ENCODE measurements around the gene LRRC28.

LRRC28 gene

DNA sequence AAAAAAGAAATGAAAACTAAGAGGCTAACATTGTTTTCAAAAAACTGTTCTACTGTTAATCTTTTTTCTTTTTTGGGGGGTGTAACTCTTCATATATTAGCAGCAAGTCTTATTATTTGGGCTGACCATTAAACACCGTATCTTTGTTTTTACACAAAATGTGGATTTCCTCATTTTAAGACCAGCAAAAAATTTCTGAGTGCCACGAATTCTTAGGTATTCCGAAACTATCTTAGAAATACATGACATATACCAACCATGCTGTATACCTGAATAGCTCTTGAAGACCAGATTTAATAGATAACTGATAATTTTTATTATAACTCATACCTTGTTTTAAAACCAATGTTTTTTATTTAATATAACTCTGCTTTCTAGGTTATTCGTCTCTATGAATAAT, 1.3 kb upstream of the LRRC28 start:
- DNase-seq: no peak

DNA sequence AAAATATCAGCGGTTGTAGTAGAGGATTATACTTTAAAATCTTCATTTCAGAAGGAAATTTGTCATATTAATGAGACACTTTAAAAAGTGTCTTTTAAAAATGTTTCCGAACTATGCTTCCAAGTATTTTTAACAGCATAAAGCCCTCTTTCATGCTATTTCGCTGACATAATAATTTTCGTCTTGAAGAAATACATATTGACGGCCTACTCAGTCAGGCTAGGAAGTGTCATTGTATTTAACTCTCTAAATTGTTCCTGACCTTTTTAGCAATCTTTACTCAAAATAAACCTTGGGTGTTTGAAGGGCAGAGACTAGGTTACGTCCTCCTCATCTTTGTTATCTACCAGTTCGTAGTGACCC, 806 bp upstream of the LRRC28 start:
- DNase-seq: no peak

DNA sequence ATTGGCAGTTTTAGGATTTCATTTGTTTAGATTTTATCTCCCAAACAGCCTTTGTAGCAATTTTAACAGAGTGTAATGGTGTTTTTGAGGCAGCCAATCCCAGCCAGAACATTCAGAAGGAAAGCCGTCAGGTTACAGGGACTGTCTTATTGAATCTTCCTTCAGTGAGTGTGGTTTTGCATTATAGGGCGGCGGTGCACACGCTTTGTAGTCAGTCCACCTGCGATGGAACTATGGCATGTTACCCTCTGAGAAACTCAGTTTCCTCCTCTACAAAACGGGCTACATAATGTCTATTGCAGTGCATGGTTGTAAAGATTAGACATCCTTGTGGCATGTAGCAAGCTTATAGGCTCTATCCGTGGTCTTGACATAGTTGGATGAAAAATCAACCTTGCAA, 1.0 kb downstream of the LRRC28 start:
- DNase-seq: no peak

DNA sequence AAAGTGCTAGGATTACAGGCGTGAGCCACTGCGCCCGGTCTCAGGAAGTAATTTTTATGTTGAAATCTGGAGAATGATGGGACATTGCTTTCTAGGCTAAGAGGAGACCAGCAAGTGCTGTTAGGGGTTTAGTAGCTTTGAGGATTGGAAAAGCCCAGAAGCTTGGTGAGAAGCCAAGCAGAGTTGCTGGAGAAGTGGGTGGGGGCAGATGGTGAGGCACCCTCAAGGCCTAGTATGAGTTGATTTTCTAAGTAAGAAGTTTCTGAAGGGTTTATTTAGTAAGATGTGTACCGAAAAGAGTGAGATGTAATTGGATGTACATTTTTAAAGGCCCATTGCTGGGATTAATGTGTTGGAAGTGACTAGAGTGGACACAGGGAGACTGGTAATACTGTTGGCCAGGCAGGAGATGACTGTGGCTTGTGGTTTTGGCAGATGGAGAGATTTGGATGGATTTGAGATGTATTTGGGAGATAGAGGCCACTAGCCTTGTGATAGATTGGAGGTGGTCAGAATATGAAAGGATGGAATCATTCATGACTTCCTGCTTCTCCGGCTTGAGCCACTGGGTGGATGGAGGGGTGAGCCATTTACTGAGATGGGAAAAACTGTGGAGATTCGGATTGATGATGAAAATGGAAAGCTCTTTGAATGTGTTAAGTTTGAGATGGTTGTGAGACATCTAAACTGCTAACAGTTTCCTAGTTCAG, 2.3 kb downstream of the LRRC28 start:
- DNase-seq: no peak

DNA sequence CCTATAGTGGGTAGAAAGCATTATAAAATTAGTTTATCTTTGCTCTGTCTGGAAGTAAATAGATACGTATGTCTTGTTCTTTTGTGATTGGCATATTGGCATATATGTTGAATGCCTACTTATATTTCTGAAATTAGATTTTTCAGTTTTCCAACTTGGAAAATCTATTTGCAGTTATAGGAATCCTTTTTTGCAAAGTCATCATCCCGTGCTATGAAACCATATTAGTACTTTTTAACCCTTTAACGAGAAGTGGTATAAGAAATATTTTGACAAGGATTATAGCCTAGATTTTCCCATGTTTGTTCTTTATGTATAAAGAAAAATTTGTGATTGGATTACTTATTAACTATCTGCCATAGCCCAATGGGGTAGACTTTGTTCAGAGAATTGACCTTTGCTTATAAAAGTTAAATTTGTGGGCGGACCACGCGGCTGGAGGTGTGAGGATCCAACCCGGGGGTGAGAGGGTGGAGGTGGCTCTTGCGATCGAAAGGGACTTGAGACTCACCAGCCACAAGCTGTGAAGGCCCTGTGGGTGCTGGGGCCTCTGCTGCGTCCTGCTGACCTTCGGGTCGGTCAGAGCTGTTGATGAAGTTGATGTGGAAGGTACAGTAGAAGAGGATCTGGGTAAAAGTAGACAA, 5.9 kb downstream of the LRRC28 start:
- DNase-seq: no peak

DNA sequence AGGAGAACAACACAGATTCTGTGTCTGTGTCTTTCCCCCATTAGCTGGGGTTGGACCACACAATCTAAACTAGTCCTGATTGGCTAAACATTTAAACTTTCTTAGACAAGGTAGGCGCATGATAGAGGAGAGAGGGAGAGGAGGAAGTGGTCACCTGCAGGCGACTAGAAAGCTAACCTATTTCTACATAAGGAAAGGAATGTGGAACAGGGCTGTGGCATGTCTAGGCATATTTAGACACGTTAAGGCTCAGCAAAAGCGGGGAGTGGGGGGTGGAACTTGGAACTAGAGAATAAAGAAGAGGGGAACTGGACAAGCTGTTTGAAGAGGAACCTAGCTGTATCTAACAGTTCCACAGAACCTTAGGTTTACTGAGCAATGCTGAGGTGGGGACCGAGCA, 12.8 kb downstream of the LRRC28 start:
- DNase-seq: no peak

DNA sequence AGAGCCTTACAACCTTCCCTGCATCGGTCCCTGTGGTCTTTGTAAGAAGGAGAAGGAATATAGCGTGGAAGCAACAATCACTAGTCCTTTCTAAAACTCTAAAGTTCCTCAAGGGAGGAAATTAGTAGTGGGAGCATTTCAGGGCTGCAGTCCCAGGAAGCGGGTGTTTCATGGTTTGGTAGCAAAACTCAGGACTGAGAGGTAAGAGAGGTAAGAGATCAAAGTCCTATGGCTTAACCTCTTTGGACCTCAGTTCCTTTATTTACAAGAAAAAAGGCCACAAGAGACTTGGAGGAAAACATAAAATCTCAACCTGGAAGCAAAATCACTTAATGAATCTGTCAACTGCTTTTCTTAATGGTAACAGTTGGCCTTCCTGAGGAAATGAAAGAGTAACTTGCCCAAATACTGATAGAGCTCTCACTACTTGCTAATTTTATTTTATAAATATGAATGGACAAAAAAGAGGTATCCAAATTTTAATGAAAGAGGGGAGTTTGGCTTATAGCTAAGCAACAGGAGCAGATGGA, 14.3 kb downstream of the LRRC28 start:
- no peak for DNase-seq

DNA sequence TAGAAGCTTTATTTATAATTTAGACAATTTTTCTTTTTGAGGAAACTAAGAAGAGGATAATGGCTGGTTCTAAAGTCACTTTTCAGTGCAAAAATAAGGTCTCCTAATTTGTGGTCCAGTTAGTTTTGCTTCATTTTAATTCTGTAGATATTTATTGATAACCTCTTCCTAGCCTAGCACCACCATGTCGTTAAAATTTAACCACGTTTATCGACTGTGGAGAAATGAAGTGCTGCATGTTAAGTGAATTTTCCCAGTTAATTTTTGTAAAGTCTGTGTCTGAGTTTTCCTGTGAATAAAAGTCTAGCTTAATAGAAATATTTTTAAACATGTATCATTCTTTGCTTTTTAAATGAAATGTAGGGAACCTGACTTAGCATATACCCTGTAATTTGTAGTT, 16.7 kb downstream of the LRRC28 start:
- no peak for DNase-seq

DNA sequence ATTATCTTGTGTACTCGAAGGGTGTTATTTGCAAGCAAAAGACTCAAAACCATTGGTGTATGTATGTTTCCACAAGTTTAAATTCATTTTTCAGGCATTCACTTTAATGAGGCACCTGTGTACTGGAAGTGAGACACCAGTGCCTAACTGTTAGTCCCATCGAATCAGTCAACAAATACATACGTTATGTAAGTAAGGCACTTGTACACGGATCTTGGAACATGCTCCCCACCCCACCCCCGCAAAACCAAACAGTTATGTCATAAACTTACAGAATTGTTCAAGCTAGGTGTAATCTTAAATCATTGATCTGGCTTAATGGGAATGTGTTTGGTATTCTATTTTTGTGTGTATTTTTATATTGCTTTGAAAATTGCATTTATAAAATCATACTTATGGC, 17.1 kb downstream of the LRRC28 start:
- DNase-seq: no peak

DNA sequence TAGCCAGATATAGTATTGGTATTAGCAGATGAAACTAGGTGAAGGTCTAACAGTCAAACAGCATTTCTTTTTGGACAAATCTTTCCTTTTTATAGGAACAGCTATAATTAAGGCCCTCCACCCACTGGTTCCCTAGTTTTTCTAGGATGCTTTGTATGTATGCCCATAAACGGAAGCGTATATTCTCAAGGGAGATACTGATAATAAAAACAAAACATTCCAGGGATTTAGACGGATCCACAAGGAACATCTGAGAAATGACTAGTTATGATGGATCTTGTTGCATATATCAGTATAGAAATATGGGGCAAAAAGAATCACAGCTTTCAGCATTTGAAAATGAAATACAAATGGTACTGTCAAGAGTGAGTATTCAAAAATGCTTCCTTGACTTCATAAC, 22.5 kb downstream of the LRRC28 start:
- DNase-seq: no peak

DNA sequence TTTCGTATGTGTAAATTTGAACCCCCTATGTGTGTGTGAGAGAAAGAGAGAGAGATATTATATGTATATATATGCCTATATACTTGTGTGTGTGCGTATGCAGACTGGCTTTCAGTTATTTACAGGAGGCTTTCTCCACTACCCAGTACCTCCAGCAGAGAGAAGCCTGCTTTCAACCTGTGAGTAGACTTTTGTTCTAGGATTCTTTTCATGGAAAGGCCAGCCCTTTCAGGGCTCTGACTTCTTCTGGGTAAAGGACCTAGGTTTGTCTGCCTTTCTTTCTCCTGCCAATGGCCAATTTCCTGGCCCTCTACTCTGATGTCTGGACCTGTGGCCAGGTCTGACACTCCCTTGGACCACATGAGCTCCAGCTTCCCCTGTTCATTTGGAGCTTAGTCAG, 23.8 kb downstream of the LRRC28 start:
- no peak for DNase-seq

DNA sequence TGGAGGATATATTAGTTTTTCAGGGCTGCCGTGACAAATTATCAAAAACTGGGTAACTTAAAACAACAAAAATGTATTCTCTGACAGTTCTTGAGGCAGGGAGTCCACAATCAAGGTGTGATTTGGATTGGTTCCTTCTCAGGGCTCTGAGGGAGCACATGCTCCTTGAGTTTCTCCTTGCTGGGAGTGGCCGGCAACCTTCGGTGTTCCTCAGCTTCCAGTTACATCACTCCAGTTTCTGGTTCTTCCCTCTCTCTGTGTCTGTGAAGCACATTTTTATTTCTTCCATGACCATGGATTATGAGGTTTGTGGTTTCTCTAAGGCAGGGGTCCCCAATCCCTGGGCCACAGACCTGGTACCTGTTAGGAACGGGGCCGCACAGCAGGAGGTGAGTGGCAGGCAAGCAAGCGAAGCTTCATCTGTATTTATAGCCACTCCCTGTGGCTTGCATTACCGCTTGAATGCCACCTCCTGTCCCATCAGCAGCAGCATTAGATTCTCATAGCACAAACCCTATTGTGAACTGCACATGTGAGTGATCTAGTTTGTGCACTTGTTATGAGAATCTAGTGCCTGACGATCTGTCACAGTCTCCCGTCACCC, 24.3 kb downstream of the LRRC28 start:
- no peak for DNase-seq

DNA sequence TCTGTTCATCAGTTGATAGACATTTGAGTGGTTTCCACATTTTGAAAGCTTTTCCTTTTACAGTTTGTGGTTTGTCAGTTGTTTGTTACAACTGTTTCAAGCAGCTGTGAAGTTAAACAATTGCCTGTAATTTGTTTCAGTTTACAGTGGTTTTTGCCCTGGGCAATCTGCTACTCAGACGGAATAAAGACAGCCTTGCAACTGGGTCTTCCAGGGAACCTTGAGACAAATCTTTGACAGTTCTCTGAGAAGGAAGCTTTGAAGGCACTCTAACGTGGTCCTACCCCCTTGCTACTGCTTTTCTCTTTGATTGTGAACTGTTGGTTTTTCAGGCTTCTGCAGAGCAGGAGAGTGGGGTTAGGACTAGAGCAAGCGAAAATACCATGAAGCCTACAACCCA, 28.0 kb downstream of the LRRC28 start:
- no peak for DNase-seq

DNA sequence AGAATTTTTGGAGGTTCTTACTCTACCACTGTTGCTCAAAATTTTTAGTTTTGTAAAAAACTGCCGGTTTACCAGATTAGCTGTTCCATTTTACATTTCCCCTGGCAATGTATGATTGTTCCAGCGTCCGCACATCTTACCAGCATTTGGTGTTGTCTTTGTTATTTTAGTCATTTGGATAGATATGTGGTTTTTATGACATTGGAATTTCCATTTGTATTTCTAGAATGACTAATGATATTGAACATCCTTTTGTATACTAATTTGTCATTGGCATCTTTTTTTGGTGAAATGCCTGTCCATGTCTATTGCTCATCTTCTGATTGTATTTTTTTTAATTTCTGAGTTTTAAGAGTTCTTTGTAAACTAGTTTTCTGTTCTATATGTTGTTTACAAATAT, 28.5 kb downstream of the LRRC28 start:
- DNase-seq: no peak

DNA sequence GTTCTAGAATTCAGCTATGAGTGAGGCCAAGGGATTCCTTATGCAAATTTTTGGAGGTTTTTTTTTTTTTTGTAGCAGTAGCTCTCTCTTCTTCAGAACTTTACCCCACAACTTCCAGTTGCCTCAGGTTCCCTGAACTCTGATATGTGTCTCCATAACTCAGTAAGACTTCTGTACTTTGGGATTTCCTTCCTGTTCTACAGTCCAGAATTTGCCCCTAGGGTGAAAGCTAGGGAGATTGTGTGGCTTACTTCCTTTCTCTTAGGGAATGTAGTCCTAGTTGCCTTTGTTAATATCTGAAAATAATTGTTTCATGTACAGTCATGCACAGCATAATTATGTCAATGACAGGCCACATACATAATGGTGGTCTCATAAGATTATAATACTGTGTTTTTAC, 30.8 kb downstream of the LRRC28 start:
- DNase-seq: no peak

DNA sequence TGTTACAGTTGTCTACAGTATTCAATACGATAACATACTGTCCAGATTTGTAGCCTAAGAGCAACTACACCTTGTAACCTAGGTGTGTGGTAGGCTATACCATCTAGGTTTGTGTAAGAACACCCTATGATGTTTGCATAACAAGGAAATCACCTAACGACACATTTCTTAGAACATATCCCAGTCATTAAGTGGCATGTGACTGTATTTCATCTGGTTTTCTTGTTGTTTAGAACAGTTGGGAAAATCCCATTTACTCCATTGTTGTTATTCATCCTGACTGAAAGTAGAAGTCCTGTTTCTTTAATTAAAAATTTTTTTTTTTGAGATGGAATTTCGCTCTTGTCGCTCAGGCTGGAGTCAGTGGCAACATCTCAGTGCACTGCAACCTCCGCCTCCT, 31.3 kb downstream of the LRRC28 start:
- no peak for DNase-seq

DNA sequence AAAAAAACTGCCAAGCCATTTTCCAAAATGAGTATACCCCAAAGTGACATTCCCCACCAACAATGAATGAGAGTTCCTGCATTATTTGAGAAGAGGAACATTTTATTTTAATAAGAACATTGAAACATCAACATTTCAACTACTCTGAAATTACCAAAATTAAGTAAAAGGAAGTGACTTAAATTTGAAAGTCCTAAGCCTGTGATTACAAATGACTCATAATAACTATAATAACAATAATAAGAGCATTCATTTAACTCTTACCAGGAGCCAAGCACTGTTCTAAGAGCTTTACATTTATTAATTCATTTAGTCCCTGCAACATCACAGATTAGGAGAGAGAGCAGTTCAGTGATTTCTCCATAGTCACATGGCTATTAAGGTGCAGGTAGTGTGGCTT, 32.4 kb downstream of the LRRC28 start:
- no peak for DNase-seq

DNA sequence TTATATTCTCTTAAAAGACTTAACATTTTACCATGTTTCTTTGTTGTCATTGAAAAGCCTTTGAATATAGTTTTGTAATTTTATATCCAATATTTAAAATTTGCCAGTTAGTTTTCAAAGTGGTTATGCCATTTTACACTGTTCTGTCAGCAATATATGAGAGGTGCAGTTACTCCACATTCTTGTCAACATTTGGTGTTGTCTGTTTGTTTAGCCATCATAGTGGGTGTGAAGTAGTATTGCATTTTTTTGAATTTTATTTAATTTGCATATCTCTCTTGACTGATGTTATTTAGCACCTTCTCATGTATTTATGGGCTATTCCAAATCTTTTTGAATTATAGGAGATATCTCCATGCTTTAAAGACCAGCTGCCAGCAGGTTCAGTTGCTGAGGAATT, 40.4 kb downstream of the LRRC28 start:
- no peak for DNase-seq

DNA sequence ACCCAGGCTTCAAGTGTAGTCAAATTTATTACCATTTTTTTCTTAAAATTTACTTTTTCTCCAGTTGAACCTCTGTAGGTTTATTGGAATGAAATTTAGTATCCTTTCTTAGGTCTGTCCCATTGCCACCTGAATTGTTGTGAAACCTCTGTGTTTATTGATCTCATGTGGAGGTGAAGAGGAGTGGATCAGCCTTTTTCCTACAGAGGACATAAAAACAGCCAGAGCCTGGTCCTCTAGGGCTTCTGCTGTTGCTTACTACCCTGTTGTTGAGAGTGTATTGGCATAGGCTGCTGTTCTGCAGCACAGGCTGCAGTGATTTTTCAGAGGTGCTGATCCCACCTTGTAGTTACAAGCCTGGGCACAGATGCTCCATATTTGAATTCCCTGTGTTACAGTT, 44.6 kb downstream of the LRRC28 start:
- DNase-seq: no peak

DNA sequence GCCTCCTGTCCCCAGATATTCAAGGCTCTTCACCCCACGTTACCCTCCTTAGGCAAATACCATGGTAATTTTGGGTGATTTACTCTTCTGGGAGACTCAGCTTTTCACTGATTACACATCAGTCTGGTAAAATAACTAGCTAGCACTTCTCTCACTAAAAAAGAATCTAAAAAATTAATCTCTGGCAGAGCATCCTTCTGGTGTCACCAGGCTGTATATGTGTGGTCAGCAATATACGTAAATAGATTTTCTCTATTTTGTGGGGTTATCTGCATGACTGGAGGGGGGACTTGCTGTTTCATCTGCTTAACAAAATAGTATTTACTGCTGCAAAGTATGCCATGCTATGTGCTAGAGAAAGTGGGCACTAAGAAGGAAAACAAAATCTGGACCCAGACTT, 45.1 kb downstream of the LRRC28 start:
- no peak for DNase-seq

DNA sequence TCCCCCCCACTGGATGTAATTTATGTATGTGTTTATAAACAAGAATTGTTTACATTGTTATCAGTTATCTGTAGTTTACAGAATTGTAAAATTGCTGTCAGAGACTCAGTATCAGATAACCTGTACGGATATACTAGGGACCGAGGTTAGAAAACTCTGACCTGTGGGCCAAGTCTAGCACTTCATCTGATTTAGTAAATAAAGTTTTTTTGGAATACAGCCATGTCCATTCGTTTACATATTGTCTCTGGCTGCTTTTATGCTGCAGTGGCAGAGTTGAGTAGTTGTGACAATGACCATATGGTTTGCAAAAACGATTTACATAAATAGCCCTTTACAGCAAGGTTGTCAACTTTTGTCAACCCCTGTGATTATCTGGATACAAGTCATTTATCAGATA, 52.6 kb downstream of the LRRC28 start:
- DNase-seq: no peak

DNA sequence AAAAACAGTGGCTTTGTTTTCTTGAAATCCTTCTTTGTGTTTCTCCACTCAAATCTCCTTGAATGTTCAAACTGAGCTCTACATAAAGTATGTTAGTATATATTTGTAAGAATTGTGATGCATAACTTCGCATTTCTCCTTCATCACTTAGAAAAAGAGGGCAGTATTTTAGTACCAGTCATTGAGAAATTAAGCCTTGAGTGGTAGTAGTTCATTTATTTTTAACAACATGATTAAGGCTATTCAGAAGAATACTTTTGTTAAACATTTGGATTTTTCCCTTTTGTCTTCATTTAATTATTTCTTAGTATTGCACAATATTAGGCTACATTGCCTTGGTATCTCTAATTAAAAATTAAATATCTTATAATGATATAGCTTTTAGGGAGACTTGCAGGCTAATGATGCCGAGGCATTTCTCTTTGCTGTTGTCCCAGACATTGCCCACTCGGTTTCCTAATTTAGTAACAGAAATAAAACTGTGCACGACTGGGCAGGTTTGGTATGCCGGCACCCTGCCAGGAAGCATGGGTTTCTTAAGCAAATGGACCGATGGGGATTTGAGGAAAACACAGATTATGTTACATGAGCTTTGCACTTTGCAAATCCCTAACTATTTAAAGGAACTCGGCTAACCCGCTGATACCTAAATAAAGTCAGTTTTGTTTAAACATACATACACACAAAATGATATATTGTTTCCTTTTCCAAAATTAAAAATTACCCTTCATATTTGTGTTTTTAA, 54.7 kb downstream of the LRRC28 start:
- DNase-seq: no peak

DNA sequence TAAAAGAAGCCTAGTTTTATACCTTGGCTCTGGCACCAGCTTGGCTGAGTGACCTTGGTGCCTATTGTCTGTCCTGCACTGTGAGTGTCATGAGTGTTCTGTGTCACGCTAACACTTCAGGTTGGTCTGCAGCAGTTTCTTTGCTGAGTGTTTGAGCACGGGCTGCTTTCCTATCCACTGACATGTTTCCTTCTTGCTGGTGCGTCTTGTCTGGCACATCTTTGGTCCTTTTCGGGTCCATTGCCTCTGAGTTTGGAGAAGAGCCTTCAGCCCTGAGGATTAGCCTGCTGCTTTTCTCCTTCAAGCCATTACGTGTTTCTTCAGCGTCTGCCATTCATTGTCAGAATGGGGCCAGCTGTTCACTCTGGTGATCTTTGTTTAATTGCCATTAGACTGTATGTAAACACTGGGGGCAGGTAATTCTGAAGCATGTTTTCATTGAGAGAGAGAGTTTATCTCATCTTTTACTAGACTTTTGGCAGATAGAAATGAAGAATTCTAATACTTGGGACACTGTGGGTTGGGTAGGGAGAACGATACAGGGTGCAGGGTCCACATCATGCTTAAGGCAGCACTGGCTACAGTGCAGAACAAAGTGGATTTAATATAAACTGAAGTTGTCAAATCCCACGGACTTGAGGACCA, 55.5 kb downstream of the LRRC28 start:
- DNase-seq: no peak
